Stimulated activated naive B cell treated with anti-CD40 and anti-IgM and Interleukin-4, amounts not matched to agents 10 μg/mL and 1 μg/mL and 100 μg/mL, for 72 hours (primary cell): ENCODE data around the gene IL6R.
"Not testable (repeated sequence)": the region's sequence is repeated elsewhere in the genome, so short reads cannot be mapped to it uniquely, and the experiment has no call there.

Source experiments
- ATAC-seq, 2 donors: fragments of 150-1000 bp; cut with Tn5 transposase; replicated peaks; 2 replicates each; pipeline ENCODE4 v1.10.0; 2021; ENCODE audit warnings: moderate library complexity in 1 of 2
- DNase-seq: peaks from one replicate; pipeline ENCODE4 v3.0.0; 2021
- H3K27ac Mint-ChIP-seq: one replicate; pipeline ENCODE4 v1.8.0; 2022; ENCODE audit warnings: mild to moderate bottlenecking, mixed read lengths
- H3K27me3 Mint-ChIP-seq, 2 donors: one replicate each; pipeline ENCODE4 v1.8.0; 2022; ENCODE audit warnings: mixed read lengths in 2 of 2
- H3K36me3 Mint-ChIP-seq, 2 donors: one replicate each; pipeline ENCODE4 v1.8.0; 2022; ENCODE audit warnings: mixed read lengths in 2 of 2, mild to moderate bottlenecking in 1 of 2
- H3K4me1 Mint-ChIP-seq, 2 donors: one replicate each; pipeline ENCODE4 v1.8.0; 2022; ENCODE audit warnings: mixed read lengths in 2 of 2, mild to moderate bottlenecking in 1 of 2
- H3K4me3 Mint-ChIP-seq, 2 donors: one replicate each; pipeline ENCODE4 v1.8.0; 2022; ENCODE audit warnings: mild to moderate bottlenecking in 2 of 2, mixed read lengths in 2 of 2, moderate library complexity in 1 of 2
- H3K9me3 Mint-ChIP-seq, 2 donors: one replicate each; pipeline ENCODE4 v1.8.0; 2022; ENCODE audit warnings: mixed read lengths in 2 of 2, mild to moderate bottlenecking in 1 of 2

The IL6R gene

DNA sequence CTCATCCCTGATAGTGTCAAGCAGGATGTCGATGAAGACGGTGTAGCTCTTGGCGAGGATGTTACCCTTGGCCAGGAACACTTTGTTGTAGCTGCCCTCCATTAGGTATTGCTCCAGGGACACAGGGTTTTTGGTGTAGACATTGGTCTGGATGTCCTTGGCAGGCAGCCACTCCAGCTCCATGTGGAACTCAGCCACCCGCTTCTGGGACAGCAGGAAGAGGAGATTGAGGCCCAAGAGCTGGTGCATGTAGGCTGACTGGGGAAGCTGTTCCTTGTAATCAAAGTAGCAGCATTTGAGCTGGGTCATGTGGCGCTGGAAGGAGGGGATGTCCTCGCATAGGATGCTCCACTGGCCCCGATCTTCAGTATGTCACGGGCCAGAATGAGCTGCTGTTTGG lies 9.5 kb downstream of the IL6R start:
- no peak overlapping the region for H3K4me3 Mint-ChIP-seq

DNA sequence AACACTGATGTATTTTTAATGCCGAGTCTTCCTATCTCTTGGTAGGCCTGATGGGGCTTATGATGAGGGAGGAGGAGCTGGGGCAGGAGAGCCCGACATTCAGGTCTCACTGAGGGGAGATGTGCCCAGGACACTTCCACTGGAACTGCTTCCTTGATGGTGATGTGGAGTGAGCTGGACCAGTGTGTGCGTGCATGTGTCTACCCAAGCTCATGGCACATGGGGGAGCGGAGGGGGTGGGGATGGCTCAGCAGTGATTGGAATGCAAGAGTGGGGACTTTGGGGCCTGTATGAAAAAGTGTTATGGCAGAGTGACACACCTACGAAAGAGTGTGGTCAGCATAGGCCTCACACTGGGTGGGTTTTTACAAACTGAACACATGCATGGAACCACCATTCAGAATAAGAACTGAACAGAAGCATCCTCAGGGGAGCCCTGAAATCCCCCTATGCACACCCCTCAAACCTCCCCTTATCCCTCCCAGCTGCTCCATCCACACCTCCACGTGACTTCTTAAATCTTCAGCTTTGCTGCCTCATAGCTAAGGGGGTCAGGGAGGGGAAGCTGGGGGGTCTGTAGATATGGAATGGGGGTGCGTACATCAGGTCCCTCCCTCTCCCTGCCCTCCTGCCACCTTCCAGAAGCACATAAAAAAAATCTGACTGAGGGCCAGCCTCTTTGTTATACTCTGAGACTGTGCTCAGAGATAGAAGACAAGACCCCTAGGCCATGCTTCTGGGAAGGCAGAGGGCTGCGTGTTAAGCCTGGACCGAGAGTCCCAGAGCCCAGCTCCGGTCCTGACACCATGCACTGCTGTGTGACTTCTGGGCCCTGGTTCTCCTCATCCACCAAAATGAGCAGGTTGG lies 11.6 kb downstream of the IL6R start:
- peaks cover 0 to 4% of the 10 kb centered on the region in 2 donors for H3K27me3 Mint-ChIP-seq
- no peak overlapping the region for H3K4me3 Mint-ChIP-seq
- peaks cover 30 to 49% of the 10 kb centered on the region in 2 donors for H3K4me1 Mint-ChIP-seq
- H3K36me3 Mint-ChIP-seq = no peaks in the 10 kb centered on the region
- ATAC-seq (peak in 1 of 2 donors; percentile 56), DNase-seq (no peak)
- H3K9me3 Mint-ChIP-seq = no peaks in the 10 kb centered on the region
- H3K27ac Mint-ChIP-seq = no peak overlapping the region

More for the DNA sequence above, 9.5 kb downstream of the IL6R start:
- H3K27ac Mint-ChIP-seq = peak overlapping the region; percentile 22
- peaks cover 31 to 47% of the 10 kb centered on the region in 2 donors for H3K4me1 Mint-ChIP-seq
- H3K27me3 Mint-ChIP-seq = peaks cover 0 to 4% of the 10 kb centered on the region in 2 donors
- no peaks in the 10 kb centered on the region for H3K9me3 Mint-ChIP-seq
- peaks cover 0 to 4% of the 10 kb centered on the region in 2 donors for H3K36me3 Mint-ChIP-seq
- ATAC-seq (no peak), DNase-seq (no peak)

- Mint-ChIP-seq H3K4me3 (no peak overlapping the region), H3K4me1 (peaks cover 32 to 49% of the 10 kb centered on the region in 2 donors)
- no peak for ATAC-seq
These were observed 12.1 kb downstream of the IL6R start for GRCh38 chr1:154417338-154417608.

DNA sequence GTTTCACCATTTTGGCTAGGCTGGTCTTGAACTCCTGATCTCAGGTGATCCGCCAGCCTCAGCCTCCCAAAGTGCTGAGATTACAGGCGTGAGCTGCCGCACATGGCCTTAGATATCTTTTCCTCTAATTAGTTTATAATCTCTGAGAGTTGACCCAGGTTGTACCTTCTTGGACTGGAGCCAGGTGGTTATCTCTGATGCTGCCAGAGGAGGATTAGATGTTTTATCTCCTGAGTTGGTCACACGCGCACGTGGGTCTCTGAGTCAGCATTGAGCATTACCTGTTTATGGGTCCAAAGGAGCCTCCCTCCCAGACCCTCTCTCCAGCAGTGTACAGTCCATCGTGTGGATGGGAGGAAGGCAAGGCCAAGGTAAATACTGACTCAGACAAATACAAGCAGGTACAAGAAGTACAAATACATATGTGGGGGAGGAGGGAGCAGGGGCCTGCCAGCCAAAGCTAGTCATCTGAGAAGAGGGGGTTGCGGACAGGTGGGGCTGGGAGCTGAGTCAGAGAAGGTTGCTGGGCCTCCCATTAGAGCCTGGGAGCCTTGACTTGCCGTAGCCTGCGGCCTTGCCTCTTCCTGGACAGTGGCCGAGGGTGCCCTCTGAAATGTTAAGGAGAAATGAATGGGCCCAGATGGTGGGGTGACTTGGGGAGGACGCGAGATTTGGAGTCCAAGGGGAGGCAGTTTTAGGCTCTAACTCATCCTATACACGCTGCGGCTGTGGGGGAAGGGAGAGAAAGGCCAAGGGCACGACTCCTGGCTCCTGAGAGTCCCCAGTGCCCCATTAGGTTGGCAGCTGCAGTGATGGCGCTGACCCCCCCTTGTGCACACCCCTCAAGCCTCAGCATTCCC lies 13.1 kb downstream of the IL6R start:
- H3K9me3 Mint-ChIP-seq = no peaks in the 10 kb centered on the region
- no peak for DNase-seq

More at GRCh38 chr1:154417338-154417608, 12.1 kb downstream of the IL6R start:
- peaks cover 0 to 4% of the 10 kb centered on the region in 2 donors for H3K27me3 Mint-ChIP-seq
- H3K9me3 Mint-ChIP-seq = no peaks in the 10 kb centered on the region
- no peak for DNase-seq
- peaks cover 0 to 2% of the 10 kb centered on the region in 2 donors for H3K36me3 Mint-ChIP-seq
- peak overlapping the region; percentile 70 for H3K27ac Mint-ChIP-seq

GRCh38 chr1:154418923-154419619 lies 13.9 kb downstream of the IL6R start:
- H3K27me3 Mint-ChIP-seq = peaks cover 4 to 5% of the 10 kb centered on the region in 2 donors
- no peak overlapping the region for H3K4me3 Mint-ChIP-seq
- H3K27ac Mint-ChIP-seq = no peak overlapping the region
- peaks cover 29 to 35% of the 10 kb centered on the region in 2 donors for H3K4me1 Mint-ChIP-seq
- no peaks in the 10 kb centered on the region for H3K9me3 Mint-ChIP-seq
- peaks cover 0 to 3% of the 10 kb centered on the region in 2 donors for H3K36me3 Mint-ChIP-seq
- no peak for ATAC-seq
- no peak for DNase-seq

More for the DNA sequence above, 13.1 kb downstream of the IL6R start:
- Mint-ChIP-seq H3K27me3 (peaks cover 4 to 5% of the 10 kb centered on the region in 2 donors), H3K4me3 (no peak overlapping the region), H3K27ac (peak overlapping the region; percentile 20), H3K36me3 (peaks cover 0 to 3% of the 10 kb centered on the region in 2 donors), H3K4me1 (peaks cover 31 to 42% of the 10 kb centered on the region in 2 donors)
- ATAC-seq = no peak

DNA sequence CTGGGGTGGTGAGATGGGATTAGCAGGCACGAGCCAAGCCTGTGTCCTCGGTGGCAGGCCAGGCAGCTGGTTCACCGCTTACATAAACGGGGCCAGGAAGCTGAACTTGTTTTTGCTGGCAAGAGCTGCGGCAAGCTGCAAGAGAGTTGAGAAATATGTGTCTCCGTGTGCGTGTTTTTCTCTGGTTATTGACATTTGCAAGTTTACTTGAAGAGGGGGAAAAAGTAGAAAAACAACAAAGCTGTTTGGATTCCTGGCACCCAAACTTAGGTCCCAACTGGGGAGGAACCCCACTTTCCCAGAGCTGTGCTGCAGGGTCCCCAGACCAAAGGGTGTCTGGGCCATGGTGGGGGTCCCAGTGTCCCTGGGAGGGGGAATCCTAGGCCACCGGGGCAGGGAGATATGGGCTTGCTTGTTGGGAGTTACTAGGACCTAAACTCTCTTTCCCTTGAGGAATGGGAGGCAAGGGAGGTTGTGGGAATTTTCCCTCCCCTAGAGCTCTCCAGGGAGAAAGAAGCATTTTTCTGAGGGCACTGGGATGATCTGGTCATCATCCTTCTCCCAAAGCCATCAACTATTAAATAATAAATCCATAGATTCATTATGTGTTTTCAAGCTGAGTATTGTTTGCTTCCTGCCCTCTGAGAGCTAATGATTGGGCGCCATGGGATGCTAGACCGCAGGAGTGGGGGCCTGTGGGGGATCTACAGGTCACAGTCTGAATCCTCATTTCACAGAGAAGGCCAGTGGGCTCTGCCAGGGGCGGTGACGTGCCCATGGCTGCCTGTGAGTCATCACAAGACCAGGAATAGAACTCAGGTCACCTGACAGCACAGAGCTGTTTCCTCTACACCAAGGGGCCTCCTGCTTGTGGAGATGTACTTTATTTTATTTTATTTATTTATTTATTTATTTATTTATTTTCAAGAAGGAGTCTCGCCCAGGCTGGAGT lies 14.8 kb downstream of the IL6R start:
- peak overlapping the region; percentile 59 for H3K27ac Mint-ChIP-seq
- no peak for DNase-seq
- H3K36me3 Mint-ChIP-seq = peaks cover 0 to 3% of the 10 kb centered on the region in 2 donors
- ATAC-seq = peak; percentile 95 to 96
- H3K9me3 Mint-ChIP-seq = no peaks in the 10 kb centered on the region
- H3K4me3 Mint-ChIP-seq = peak overlapping the region in 1 of 2 donors; percentile 11
- peaks cover 29 to 35% of the 10 kb centered on the region in 2 donors for H3K4me1 Mint-ChIP-seq
- peaks cover 4 to 5% of the 10 kb centered on the region in 2 donors for H3K27me3 Mint-ChIP-seq

- ATAC-seq (no peak), DNase-seq (no peak)
- Mint-ChIP-seq H3K9me3 (no peaks in the 10 kb centered on the region), H3K36me3 (peaks cover 0 to 3% of the 10 kb centered on the region in 2 donors), H3K27me3 (peaks cover 4 to 5% of the 10 kb centered on the region in 2 donors), H3K4me3 (no peak overlapping the region), H3K27ac (peak overlapping the region; percentile 42), H3K4me1 (peaks cover 29 to 40% of the 10 kb centered on the region in 2 donors)
These were observed 16.1 kb downstream of the IL6R start for GRCh38 chr1:154420961-154421924.

DNA sequence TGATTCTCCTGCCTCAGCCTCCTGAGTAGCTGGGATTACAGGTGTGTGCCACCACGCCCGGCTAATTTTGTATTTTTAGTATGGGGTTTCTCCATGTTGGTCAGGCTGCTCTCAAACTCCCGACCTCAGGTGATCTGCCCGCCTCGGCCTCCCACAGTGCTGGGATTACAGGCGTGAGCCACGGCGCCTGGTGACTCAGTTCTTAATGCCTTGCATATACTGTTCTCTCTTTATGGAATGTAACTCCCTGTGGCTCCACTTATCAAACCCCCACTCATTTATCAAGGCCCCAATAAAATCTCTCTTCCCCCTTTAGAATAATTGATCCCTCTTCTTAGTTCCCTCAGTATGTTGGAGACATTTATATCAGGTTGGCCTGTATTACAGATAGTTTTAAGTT lies 16.9 kb downstream of the IL6R start:
- not testable (repeated sequence) for ATAC-seq, DNase-seq, H3K27me3 Mint-ChIP-seq, H3K9me3 Mint-ChIP-seq, H3K36me3 Mint-ChIP-seq, H3K4me3 Mint-ChIP-seq, H3K27ac Mint-ChIP-seq
- H3K4me1 Mint-ChIP-seq = peaks cover 29 to 41% of the 10 kb centered on the region in 2 donors

DNA sequence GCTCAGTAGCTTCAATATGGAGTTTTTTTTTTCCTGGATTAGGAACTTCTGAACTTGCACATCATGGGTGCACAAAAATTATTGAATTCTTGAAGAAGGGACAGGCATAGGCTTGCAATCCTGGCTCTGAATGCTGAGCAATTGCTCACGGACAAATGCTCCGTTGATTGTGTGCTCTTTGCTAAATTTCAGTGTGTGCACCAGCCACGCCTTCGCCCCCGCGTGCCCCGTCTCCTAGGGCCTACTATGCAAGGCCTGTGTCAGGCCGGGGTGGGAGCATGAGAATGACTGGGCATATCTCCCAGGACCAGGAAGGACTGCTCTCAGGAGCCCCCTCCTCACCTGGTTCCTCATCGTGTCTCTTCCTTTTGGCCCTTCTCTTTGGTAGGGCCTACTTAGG lies 17.4 kb downstream of the IL6R start:
- Mint-ChIP-seq H3K27ac (no peak overlapping the region), H3K27me3 (peaks cover 4 to 5% of the 10 kb centered on the region in 2 donors), H3K9me3 (no peaks in the 10 kb centered on the region), H3K36me3 (peaks cover 0 to 3% of the 10 kb centered on the region in 2 donors), H3K4me3 (no peak overlapping the region), H3K4me1 (peaks cover 27 to 41% of the 10 kb centered on the region in 2 donors)
- no peak for ATAC-seq
- DNase-seq = no peak

DNA sequence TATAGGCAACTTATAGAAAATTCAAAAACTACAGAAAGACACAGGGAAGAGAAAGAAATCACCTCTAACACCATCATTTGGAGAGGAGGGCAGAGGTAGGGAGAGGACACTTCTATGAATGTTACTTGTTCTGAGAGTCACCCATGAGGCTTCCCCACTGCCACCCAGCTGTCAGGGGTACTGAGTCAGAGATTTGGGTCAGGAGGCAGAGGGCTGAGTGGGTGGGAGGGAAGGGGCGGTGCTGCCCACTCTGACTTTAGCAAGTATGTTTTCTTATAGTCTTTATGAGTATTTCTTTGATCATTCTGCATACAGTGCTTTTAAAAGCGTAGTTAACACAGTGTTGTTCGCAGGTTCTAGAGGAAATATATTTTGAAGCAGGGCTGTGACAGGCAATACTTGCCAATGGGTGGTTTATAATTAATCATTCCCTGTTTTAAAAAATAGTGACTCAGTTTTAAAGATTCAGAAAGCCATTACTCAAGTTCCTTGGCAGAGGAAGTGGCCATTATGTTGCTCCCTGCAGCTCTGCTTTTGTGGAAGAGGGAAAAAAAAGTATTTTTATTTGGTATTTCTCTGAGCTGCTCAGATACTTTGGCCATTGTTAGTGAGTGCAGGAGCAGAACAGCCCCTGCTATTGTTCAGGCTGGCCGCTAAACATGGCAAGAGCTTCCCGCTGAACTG lies 18.3 kb downstream of the IL6R start:
- peaks cover 0 to 3% of the 10 kb centered on the region in 2 donors for H3K36me3 Mint-ChIP-seq
- DNase-seq (no peak), ATAC-seq (no peak)
- no peak overlapping the region for H3K4me3 Mint-ChIP-seq
- H3K27me3 Mint-ChIP-seq = peaks cover 0 to 5% of the 10 kb centered on the region in 2 donors
- peaks cover 23 to 36% of the 10 kb centered on the region in 2 donors for H3K4me1 Mint-ChIP-seq
- no peaks in the 10 kb centered on the region for H3K9me3 Mint-ChIP-seq
- H3K27ac Mint-ChIP-seq = no peak overlapping the region

DNA sequence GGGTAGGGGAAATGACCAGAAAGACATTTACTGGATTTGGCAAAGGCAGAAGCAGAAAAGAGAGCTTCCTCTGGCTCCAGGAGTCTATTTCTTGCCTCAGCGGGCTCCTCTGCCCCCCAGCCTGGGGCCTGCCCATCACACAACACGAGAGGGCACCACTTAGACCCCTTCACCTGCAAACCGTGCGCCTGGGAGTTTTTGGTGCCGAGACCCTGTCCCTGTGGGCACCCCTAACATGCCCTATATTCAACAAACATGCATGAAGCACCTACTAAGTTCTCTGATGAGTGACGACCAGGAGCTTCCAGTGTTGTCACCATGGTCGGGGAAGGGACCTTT lies 18.8 kb downstream of the IL6R start:
- DNase-seq = no peak
- H3K4me3 Mint-ChIP-seq = no peak overlapping the region
- H3K27me3 Mint-ChIP-seq = peaks cover 0 to 5% of the 10 kb centered on the region in 2 donors
- H3K4me1 Mint-ChIP-seq = peaks cover 18 to 31% of the 10 kb centered on the region in 2 donors
- no peaks in the 10 kb centered on the region for H3K9me3 Mint-ChIP-seq
- H3K36me3 Mint-ChIP-seq = peaks cover 0 to 3% of the 10 kb centered on the region in 2 donors
- H3K27ac Mint-ChIP-seq = no peak overlapping the region
- no peak for ATAC-seq

DNA sequence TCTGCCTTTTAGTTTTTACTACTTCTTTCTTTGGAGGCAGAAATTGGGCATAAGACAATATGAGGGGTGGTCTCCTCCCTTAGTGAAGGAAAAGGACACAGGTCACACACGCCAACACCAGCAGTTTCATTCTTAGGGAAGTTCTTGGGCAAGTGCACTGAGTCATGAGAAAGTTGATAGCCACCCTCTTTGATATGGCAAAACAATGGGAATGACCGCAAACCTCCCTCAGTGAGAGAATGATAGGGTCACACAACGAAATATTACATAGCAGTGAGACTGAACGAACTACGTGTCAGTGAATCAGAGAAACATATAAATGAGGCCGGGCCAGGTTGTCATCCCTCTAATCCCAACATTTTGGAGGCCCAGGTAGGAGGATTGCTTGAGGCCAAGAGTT lies 20.0 kb downstream of the IL6R start:
- peaks cover 0 to 5% of the 10 kb centered on the region in 2 donors for H3K27me3 Mint-ChIP-seq
- H3K36me3 Mint-ChIP-seq = peaks cover 0 to 5% of the 10 kb centered on the region in 2 donors
- H3K4me3 Mint-ChIP-seq = no peak overlapping the region
- no peak for ATAC-seq
- DNase-seq = no peak
- H3K9me3 Mint-ChIP-seq = no peaks in the 10 kb centered on the region
- no peak overlapping the region for H3K27ac Mint-ChIP-seq
- H3K4me1 Mint-ChIP-seq = peaks cover 10 to 19% of the 10 kb centered on the region in 2 donors
